ENCODE data around the gene FGFR3. TPM values are rescaled to one million over a fixed set of nuclear protein-coding genes. Genes with fewer than 3 reads are reported as not detected.

The FGFR3 gene
- total and polyA plus RNA-seq, 2 of the 4 experiments (the other 2 are of a cell fraction) = 0.18 to 0.67 TPM

- no peak overlapping the region for H4K91ac ChIP-seq (ENCODE audit: insufficient read depth, low read depth, low read length)
- H3K27me3 ChIP-seq (ENCODE audit: control insufficient read depth, insufficient read depth, low read length) = no peaks in the 10 kb centered on the region
- H3K23ac ChIP-seq (ENCODE audit: low read depth, low read length) = no peak overlapping the region
- no peaks in the 10 kb centered on the region for H3K79me1 ChIP-seq (ENCODE audit: low read depth in 1 of 2, low read length in 2 of 2)
- BruUV-seq (replicated peaks) = no TSS peak
- no peaks in the 10 kb centered on the region for H3K4me1 ChIP-seq (ENCODE audit: control insufficient read depth, insufficient read depth, low read length)
- ATAC-seq (ENCODE audit: low read depth) (peak; percentile 95), DNase-seq (peak; percentile 46)
- H2AK5ac ChIP-seq (ENCODE audit: low read depth, low read length) = no peak overlapping the region
- no peak overlapping the region for H4K8ac ChIP-seq (ENCODE audit: low read depth in 2 of 2, low read length in 2 of 2)
- no peak overlapping the region for H2BK5ac ChIP-seq (ENCODE audit: low read depth, low read length, poor library complexity, severe bottlenecking)
- H2BK20ac ChIP-seq (ENCODE audit: low read depth, low read length) = no peak overlapping the region
- H3K4me2 ChIP-seq (ENCODE audit: low read depth, low read length) = no peak overlapping the region
- no peak overlapping the region for H3K27ac ChIP-seq (ENCODE audit: insufficient read depth, low read length)
- H3K9me3 ChIP-seq (ENCODE audit: control insufficient read depth, insufficient read depth, low read length) = no peaks in the 10 kb centered on the region
- no peak overlapping the region for H4K5ac ChIP-seq (ENCODE audit: low read depth, low read length)
- H3K14ac ChIP-seq (replicated peaks; ENCODE audit: low read depth, low read length) = no peak overlapping the region
- no peak overlapping the region for H3K4me3 ChIP-seq (ENCODE audit: insufficient read depth, low read depth, low read length)
- no peak overlapping the region for H3K56ac ChIP-seq (ENCODE audit: extremely low read depth, insufficient read depth, low read length)
- intact Hi-C loops (cut with micrococcal nuclease) (loop anchor here (1.0 to 5.0 kb wide), 2 partner anchors 62 to 102 kb away; no protein-coding TSS in a partner anchor), in situ Hi-C loops (cut with MboI; ENCODE audit: low sequenced_read_pairs) (loop anchor here (5.0 kb wide), 1 partner anchor 68 kb away; no protein-coding TSS in a partner anchor), dilution Hi-C loops (cut with HindIII; ENCODE audit: low sequenced_read_pairs, unreplicated experiment) (no loop called here)
- no peak overlapping the region for H2AK9ac ChIP-seq (replicated peaks; ENCODE audit: low read depth, low read length, poor library complexity)
- CTCF ChIA-PET = interaction anchor here (0.6 to 1.7 kb wide), 10 partner anchors 11 to 1326 kb away, joined by 3 to 8 read pairs (median 3); no protein-coding TSS in a partner anchor
- no peak overlapping the region for H3K18ac ChIP-seq (ENCODE audit: low read depth, low read length)
- H3K9ac ChIP-seq (ENCODE audit: low read depth, low read length) = no peak overlapping the region
- H3K9me1 ChIP-seq (ENCODE audit: insufficient read depth, low read length) = no peaks in the 10 kb centered on the region
- H2BK15ac ChIP-seq (ENCODE audit: low read depth, low read length) = no peak overlapping the region
- no peak overlapping the region for H2BK120ac ChIP-seq (ENCODE audit: low read depth, low read length)
- 0% methylated on average over 1 of the region's 15 CpGs; no CpG with 5 or more reads in 1 of the 2 experiments for WGBS, 2 experiments (ENCODE audit: extremely low coverage in 2 of 2, insufficient read length in 1 of 2)
- POLR2A ChIA-PET (ENCODE audit: unreplicated experiment) = no interaction called here
- H2AFZ ChIP-seq (replicated peaks; ENCODE audit: low read length, poor library complexity) = peak overlapping the region; percentile 37
- TF ChIP-seq SMC3 (IDR thresholded peaks at IDR 0.05; ENCODE audit: low read depth, low read length) = peak; percentile 80
- TF ChIP-seq CTCF (conservative IDR thresholded peaks at IDR 0.05; ENCODE audit: low read depth, low read length) = peak; percentile 93
- TF ChIP-seq MAZ (IDR thresholded peaks at IDR 0.05; ENCODE audit: borderline replicate concordance, low read depth, low read length) = no peak
- no peak for TF ChIP-seq CEBPB (IDR thresholded peaks at IDR 0.05; ENCODE audit: low read depth, low read length)
- TF ChIP-seq POLR2A (IDR thresholded peaks at IDR 0.05; ENCODE audit: low read depth, low read length) = peak; percentile 59
- peak; percentile 96 for TF ChIP-seq RAD21 (IDR thresholded peaks at IDR 0.05; ENCODE audit: low read length)
- no peak overlapping the region for H3K4ac ChIP-seq (ENCODE audit: low read depth, low read length)
- peaks cover 16% of the 10 kb centered on the region for H4K20me1 ChIP-seq (ENCODE audit: insufficient read depth, low read length)
- peaks cover 19% of the 10 kb centered on the region for H3K36me3 ChIP-seq (ENCODE audit: control insufficient read depth, insufficient read depth, low read length)
Observed at GRCh38 chr4:1809754-1810502, 16.8 kb downstream of the FGFR3 start.
